Mesothelial cell of epicardium (in vitro differentiated cells): ENCODE measurements around the gene TRAPPC2L. TPM values are rescaled to one million over a fixed set of nuclear protein-coding genes. Genes with fewer than 3 reads are reported as not detected.

Experiments
- DNase-seq, 2 experiments: peaks; one replicate each; pipeline ENCODE4 v3.0.0; 2021; ENCODE audit warnings: low spot score in 2 of 2; ENCODE audit not compliant: unreplicated experiment in 2 of 2
- H3K27ac Mint-ChIP-seq: 2 replicates; pipeline ENCODE4 v1.8.0; 2021; ENCODE audit warnings: mixed read lengths
- H3K27me3 Mint-ChIP-seq: 2 replicates; pipeline ENCODE4 v1.8.0; 2021; ENCODE audit warnings: low read depth, mixed read lengths
- H3K36me3 Mint-ChIP-seq: 2 replicates; pipeline ENCODE4 v1.8.0; 2021; ENCODE audit warnings: mixed read lengths
- H3K4me1 Mint-ChIP-seq: 2 replicates; pipeline ENCODE4 v1.8.0; 2021; ENCODE audit warnings: mixed read lengths
- H3K4me3 Mint-ChIP-seq: 2 replicates; pipeline ENCODE4 v1.8.0; 2021; ENCODE audit warnings: mild to moderate bottlenecking, moderate library complexity, mixed read lengths
- H3K9me3 Mint-ChIP-seq: 2 replicates; pipeline ENCODE4 v1.8.0; 2021; ENCODE audit warnings: mixed read lengths
- CTCF ChIP-seq: fragments of 200-600 bp; sonication (generic); IDR thresholded peaks from one replicate; pipeline ENCODE4 v1.5.0; 2021; ENCODE audit warnings: antibody characterized with exemption; ENCODE audit not compliant: unreplicated experiment
- total RNA-seq: library from RNA; stranded (reverse); gene quantifications from 3 replicates; pipeline ENCODE4 v1.2.1, GENCODE V29; 2021

Gene TRAPPC2L
- total RNA-seq, 1 donor from 2014 or later, result 96.3 TPM

GRCh38 chr16:88834670-88835069 is 22.3 kb upstream of the TRAPPC2L start:
- no peak overlapping the region for H3K27ac Mint-ChIP-seq
- no peak for DNase-seq
- H3K27me3 Mint-ChIP-seq, result no peaks in the 10 kb centered on the region
- peaks cover 2% of the 10 kb centered on the region for H3K4me1 Mint-ChIP-seq
- H3K36me3 Mint-ChIP-seq, result peaks cover 4% of the 10 kb centered on the region
- H3K9me3 Mint-ChIP-seq, result no peaks in the 10 kb centered on the region
- no peak for TF ChIP-seq CTCF
- no peak overlapping the region for H3K4me3 Mint-ChIP-seq

GRCh38 chr16:88835383-88835782 is 21.5 kb upstream of the TRAPPC2L start:
- H3K4me3 Mint-ChIP-seq, result no peak overlapping the region
- DNase-seq, result no peak
- no peaks in the 10 kb centered on the region for H3K9me3 Mint-ChIP-seq
- H3K36me3 Mint-ChIP-seq, result peaks cover 4% of the 10 kb centered on the region
- no peak overlapping the region for H3K27ac Mint-ChIP-seq
- no peaks in the 10 kb centered on the region for H3K27me3 Mint-ChIP-seq
- no peaks in the 10 kb centered on the region for H3K4me1 Mint-ChIP-seq
- TF ChIP-seq CTCF, result no peak

DNA sequence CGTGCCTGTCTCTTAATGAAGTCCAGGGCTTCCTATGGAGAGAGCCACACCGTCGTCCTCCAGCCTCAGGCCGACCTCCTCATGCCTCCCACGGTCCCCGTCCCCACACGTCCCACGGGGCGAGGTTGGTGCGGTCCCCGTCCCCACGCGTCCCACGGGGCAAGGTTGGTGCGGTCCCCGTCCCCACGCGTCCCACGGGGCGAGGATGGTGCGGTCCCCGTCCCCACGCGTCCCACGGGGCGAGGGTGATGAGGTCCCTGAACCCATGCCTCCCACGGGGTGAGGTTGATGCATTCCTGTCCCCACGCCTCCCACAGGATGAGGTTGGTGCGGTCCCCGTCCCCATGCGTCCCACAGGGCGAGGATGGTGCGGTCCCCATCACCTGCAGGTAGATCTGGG is 21.1 kb upstream of the TRAPPC2L start:
- Mint-ChIP-seq H3K36me3 (peaks cover 4% of the 10 kb centered on the region), H3K4me1 (no peaks in the 10 kb centered on the region), H3K4me3 (no peak overlapping the region), H3K27me3 (no peaks in the 10 kb centered on the region), H3K27ac (no peak overlapping the region), H3K9me3 (no peaks in the 10 kb centered on the region)
- no peak for TF ChIP-seq CTCF
- no peak for DNase-seq

- H3K4me3 Mint-ChIP-seq, result no peak overlapping the region
- no peak overlapping the region for H3K27ac Mint-ChIP-seq
- H3K36me3 Mint-ChIP-seq, result peaks cover 4% of the 10 kb centered on the region
- no peaks in the 10 kb centered on the region for H3K4me1 Mint-ChIP-seq
- H3K27me3 Mint-ChIP-seq, result no peaks in the 10 kb centered on the region
- DNase-seq, result no peak
- TF ChIP-seq CTCF, result no peak
- no peaks in the 10 kb centered on the region for H3K9me3 Mint-ChIP-seq
Observed at GRCh38 chr16:88836791-88837190, 20.1 kb upstream of the TRAPPC2L start.

GRCh38 chr16:88837806-88838205 is 19.1 kb upstream of the TRAPPC2L start:
- Mint-ChIP-seq H3K36me3 (peaks cover 4% of the 10 kb centered on the region), H3K27ac (no peak overlapping the region), H3K4me3 (no peak overlapping the region), H3K27me3 (no peaks in the 10 kb centered on the region), H3K9me3 (no peaks in the 10 kb centered on the region), H3K4me1 (no peaks in the 10 kb centered on the region)
- TF ChIP-seq CTCF, result no peak
- DNase-seq, result no peak

DNA sequence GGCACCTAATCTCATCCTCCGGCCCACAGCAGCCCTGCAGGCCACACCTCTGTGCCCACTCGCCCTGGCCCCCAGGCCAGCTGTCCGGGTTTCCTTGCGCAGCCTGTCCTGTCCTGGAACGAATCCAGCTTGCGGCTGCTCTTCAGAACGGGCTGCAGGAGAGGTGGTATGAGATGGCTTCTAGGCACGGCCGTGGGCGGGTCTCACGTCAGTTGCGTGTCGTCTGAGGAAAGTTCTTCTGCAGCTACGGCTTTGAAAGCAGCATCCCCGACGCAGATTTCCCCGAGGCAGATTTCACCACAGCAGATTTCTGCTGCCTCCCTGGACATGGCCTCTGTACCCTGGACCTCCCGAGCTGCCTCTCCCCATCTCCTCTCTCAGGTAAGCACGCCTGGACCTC is 18.4 kb upstream of the TRAPPC2L start:
- no peak for TF ChIP-seq CTCF
- no peak for DNase-seq
- no peak overlapping the region for H3K27ac Mint-ChIP-seq
- peaks cover 4% of the 10 kb centered on the region for H3K36me3 Mint-ChIP-seq
- no peaks in the 10 kb centered on the region for H3K27me3 Mint-ChIP-seq
- H3K4me3 Mint-ChIP-seq, result no peak overlapping the region
- H3K9me3 Mint-ChIP-seq, result no peaks in the 10 kb centered on the region
- no peaks in the 10 kb centered on the region for H3K4me1 Mint-ChIP-seq
